HG02623 (cell line): ENCODE results near the gene SRSF4.
"Not testable (repeated sequence)": the region's sequence is repeated elsewhere in the genome, so short reads cannot be mapped to it uniquely, and the experiment has no call there.

Source experiments
- ATAC-seq: cut with Tn5 transposase; IDR thresholded peaks from one replicate; pipeline ENCODE4 v1.9.1; 2021; ENCODE audit warnings: moderate library complexity; ENCODE audit not compliant: unreplicated experiment

Gene SRSF4

DNA sequence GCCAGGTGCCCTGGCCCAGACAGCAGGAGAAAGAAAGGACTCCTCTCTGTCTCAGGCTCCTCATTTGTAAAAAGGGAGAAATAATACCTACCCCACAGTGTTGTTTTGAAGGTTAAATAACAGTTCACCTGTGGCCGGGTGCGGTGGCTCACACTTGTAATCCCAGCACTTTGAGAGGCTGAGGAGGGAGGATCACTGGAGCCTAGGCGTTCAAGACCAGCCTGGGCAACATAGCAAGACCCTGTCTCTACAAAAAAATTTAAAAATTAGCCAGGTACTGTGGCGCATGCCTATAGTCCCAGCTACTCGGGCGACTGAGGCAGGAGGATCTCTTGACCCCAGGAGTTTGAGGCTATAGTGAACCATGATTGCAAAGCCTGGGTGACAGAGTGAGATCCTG lies 55.5 kb downstream of the SRSF4 start:
- no peak for ATAC-seq

DNA sequence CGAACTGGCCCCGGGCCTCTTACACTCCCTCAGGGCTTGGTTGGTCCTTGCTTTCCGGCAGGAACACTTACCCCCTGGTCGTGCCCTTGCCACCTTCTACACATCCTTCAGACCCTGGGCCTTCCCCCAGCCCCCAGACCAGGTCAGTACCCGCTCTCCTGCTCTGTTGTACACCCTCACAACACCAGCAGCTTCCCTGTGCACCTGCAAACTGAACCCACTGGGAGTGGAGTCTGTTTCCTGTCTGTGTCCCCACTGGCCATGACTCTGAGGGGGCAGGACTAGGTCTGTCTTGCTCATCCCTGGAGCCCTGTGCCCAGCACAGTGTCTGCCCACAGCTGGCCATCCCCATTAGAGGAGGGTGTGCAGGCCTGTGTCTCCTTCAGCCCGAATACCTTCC lies 55.9 kb downstream of the SRSF4 start:
- ATAC-seq = no peak

DNA sequence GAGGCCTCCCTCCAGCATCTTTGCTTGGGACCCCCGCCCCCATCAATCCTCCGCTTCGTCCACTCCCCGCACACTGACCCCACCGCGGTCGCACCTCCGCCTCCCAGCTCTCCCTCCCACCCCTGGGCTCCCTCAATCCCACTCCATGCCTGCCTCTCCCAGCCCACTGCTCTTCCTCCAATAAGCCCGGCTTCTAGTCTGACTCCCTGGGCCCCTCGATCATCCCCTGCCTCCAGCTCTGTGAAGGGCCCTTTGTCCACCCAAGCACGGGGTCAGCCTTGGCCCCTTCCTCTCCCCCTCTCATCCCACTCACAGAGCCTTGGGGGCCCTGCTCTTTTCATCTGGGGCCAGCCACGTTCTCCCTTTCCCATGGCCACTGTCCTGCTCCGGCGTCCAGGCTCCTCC lies 56.5 kb downstream of the SRSF4 start:
- no peak for ATAC-seq

DNA sequence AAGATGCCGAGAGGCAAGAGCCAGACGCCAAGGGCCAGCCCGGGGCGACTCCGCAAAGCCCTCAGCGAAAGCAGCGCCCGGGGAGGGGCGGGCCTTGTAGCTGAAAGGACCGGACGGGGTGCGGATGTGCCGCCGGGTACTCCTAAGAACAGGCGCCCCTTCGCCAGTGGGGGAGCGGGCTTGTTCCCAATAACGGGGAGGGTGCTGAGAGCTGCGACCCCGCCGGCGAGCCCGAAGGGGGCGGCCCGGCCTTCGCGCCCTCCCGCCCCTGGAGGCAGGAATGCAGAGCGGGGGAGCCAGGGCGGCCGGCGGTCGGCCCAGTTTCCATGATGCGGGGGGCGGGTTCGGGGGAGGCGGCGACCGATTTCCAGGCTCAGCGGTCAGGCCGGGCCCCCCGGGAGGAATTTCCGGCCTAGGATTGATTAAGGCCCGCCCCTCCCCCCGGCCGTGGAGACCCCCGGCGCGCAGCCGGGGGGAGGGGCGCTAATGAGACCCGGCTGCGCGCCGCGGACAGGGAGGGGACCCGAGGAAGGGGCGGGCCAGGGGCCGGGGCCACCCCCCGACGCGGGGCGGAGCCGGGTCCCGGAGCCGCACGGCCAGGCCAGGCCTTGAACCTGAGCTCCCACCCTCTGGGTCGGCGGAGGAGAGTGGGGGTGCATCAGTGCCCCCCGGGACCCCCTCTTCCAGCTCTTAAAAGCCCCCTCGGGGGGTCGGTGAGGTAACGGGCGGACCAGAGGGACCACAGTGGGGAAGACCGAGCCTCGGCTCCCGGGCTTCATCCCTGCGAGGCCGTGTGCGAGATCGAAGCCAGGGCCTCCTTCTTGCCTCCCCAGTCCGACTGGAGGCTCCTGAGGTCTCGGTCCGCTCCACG lies 57.1 kb downstream of the SRSF4 start:
- ATAC-seq = no peak

DNA sequence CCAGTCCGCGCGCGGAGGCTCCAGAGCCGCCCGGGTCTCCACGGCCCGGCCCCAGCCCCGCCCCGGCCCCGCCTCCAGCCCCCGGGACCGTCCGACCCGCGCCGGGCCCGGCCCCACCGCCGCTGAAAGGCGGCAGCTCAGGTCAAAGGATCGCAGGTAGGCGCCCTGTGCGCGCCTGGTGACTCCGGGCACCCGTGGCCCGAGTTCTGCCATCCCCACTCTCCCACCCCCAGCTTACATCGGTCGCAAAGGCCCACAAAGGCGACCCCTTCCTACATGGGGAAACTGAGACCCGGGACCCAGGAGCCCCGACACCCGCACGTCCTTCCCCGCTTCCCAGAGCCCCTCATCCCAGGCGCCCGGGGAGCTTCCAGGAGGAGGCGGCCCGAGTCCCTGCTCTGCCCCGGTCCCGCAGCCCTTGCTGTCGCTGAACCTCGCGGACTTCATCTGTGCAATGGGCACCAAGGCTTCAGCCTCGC lies 57.8 kb downstream of the SRSF4 start, which contains the start of gene TMEM200B:
TMEM200B (minus strand) TSS at position 17 of the 479 bp plus-strand sequence. CDS start 2,075 bp downstream, outside the sequence.
- no peak for ATAC-seq

DNA sequence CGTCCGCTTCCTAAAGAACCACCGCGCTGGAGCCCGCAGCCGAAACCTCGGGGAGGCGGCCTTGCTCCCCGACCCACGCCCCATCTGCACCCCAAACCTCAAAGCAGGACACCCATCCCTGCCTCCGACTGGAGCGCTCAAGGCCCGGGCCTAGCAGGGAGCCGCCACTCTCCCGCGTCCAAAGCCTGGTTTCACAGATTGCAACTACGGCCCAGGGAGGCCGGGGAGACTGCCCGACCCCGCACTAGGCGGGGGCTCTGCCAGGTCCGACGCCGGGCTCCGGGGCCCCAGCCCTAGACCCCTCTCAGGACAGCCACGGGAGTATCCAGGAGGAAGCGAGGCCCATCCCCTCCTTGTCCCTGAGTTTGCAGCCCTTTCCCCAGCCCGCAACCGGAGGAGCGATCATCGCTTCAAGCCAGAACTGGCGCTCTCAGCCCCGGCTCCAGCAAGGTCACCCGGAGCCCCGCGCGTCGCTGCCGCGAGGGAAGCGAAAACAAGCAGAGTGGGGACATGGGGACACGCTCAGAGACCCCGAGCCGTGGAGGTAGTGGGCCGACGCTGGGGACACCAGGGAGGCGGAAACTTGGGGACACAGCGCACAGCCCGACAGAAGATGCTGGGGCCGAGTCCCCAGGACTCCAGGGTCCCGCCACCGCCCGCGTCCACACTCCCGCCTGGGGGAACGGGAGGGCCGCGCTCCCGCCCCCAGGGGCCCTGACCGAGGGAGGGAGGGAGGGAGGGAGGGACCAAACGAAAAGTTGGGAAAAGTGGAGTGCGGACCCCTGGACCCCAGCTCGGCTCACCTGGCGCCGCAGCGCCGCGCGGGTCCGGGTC lies 58.4 kb downstream of the SRSF4 start:
- ATAC-seq = no peak

DNA sequence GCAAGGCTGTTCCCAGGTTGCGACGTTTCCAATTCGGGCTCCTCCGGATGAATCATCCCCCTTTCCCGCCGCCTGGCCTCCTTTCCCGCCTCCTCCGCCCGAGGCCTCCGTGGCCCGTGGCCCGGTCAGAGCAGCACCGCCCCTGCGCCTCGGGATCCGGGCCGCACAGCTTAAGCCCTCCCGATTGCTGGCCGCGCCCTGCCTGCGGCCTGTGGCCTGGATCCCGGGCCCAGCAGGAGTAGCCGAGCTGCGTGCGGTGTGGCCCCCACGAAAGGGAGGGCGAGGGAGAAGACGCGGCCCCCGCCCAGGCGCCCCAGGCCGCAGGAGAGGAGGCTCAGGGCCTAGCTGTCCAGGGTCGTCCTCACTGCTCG lies 59.0 kb downstream of the SRSF4 start:
- no peak for ATAC-seq

DNA sequence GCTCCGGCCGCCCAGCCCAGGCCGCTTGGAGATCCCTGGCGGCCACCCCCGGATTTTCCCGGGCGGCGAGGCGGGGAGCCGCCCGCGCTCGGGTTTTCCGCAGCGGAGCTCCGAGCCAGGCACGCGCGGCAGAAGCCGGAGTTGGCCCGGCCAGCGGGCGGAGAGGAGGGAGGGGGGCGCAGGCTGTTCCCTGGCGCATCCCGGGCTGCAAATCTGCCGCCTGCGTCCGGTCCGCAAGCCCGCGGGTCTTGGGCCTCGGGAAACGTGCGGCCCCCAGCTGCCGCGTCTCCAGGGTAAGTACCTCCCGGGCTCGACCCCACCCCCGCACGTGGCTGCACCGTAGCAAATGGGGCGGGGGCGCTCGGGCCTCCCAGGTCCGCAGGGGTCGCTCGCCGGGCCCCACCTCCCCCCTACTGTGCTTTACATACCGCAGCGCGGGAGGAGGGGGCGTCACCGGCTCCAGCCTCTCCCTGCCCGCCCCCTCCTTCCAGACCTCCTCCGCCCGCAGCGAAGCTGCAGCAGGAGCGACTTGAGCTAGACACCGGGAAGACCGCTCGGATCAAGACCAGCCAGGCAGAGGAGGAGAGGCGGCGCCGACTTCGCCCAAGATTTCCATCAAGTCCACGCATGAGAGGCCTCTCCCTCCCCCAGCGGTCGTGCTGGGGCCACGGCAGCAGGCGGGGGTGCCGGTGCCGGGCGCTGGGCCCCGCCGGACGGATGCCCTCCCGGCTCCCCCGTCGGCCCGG lies 59.6 kb downstream of the SRSF4 start:
- no peak for ATAC-seq

DNA sequence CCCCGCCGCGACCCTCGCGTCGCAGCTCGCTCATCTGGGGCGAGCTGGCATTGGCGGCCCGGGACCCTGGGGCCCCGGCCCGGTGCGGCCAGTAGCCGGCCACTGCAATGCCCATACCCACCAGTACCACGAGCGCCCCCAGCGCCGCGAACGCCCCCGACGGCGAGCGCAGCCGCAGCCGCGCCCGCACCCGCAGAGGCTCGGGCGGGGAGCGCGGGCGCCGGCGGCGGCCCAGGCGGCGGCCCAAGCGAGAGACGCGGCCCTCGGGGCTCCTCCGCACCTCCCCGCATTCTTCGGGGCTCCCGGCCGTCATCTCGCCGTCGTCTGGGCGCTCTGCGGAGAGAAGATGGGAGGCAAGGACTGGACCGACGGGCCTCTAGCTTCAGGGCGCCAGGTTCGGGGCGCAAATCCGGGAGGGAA lies 60.2 kb downstream of the SRSF4 start:
- ATAC-seq = no peak

DNA sequence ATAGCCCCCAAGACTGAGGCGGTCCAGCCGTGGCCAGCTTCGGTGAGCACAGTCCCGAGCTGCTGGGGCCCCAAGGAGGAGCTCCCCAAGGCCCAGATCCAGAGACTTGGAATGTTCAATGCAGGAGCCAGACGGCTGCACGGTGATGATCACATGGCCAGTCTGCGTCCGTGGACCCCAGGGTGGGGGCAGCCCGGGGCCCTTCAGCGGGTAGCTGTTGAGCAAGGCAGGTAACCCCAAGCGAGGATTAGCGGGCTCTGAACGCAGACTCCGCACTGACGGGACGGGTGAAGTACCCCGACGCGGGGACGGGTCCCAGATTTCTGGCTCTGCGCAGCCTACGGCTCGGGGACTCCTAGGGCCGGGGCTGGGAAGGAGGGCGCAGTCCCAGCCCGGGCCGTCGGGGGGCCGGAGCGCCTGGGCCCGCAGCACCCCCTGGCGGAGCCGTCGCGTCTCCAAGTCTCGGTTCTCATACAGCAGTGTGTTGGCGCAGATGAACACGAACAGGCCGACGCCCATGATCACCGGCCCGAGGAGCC lies 60.7 kb downstream of the SRSF4 start:
- no peak for ATAC-seq

DNA sequence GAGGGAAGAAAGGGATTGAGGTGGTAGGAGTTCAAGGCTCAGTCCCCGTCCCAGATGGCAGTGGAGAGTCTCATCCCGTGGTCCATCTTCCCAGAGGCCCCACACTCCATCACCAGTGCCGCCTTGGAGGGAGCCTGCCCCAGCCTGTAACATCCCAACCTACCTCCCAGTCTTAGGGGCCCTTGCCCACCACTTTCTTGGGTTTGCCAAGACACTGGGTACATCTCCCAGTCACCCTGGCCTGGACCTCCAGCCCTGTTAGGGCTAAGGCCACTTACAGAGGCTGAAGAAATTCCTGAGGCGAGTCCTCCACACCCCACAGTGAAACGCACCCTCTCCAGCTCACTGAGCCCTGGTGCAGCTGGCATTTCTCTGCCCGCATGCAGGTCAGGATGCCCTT lies 61.3 kb downstream of the SRSF4 start:
- ATAC-seq = no peak

DNA sequence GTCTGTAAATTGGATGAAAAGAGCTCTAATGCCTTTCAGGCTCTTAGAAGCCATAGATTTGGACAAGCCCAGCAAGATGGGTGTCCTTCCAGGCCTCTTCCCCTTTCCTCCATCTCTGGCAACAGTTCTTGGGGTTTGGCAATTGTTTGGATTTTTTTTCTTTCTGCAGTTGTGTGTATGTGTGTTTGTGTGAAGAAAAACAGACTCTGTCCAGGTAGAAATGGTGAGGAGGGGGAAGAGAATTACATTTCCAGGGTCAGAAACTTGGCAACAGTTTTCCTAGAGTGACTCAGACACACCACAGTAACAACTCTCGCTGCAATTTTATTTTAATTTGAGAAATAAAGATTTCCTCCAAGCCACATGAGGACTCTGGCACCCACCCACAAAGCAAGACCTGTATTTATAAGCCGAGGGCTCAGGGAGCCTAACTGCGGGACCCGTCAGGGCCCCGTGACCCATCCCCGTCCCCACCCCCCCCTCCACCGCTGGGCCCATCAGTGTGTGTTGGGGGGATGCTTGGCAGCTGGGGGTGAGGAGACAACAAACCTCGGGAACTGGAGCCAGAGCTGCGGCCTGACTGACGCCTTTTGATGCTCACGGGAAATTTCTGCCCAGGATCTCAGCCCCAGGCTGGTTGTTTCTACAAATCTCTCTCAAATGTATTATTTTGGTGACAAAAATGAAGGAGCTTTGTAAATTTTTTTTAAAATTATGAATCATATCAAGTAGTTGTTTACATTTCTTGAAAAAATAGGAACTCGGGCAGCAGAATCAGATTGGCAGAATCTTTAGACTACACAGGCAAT lies 62.4 kb downstream of the SRSF4 start:
- no peak for ATAC-seq

DNA sequence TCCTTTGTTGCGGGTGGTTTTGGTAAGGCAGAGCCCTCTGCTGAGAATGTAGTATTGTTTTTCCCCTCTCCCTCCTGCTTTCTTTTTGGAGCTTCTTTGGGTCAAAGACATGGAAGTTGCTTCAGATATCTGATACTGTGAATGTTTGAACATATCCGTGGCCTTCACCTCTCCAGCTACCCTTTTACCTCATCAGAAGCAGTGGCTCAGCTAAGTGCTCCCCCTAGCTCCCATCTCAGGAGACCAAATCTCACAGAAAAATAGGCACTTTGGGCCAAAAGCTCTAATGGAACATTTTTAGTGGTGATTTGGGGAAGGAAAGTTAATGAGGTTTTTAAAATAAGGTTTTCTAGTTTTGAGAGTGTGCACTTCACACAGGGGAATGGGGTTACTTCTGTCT lies 64.3 kb downstream of the SRSF4 start:
- no peak for ATAC-seq

DNA sequence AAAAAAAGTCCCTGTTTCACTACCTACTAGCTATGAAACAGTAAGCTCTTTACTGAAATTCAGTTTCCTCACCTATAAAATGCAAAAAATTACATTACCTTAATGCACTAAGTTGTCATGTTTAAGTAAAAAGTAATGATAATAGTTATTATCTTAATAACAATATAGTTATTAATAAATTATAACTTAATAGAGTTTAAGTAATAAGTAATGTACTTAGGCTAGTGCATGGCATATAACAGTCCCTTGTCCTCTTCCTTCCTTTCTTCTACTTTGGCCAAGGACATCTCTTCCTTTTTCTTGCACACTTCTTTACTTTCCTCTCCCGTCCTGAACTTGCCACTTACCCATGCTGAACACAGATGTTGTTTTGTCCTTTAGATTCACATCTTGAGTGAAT lies 67.0 kb downstream of the SRSF4 start:
- no peak for ATAC-seq

DNA sequence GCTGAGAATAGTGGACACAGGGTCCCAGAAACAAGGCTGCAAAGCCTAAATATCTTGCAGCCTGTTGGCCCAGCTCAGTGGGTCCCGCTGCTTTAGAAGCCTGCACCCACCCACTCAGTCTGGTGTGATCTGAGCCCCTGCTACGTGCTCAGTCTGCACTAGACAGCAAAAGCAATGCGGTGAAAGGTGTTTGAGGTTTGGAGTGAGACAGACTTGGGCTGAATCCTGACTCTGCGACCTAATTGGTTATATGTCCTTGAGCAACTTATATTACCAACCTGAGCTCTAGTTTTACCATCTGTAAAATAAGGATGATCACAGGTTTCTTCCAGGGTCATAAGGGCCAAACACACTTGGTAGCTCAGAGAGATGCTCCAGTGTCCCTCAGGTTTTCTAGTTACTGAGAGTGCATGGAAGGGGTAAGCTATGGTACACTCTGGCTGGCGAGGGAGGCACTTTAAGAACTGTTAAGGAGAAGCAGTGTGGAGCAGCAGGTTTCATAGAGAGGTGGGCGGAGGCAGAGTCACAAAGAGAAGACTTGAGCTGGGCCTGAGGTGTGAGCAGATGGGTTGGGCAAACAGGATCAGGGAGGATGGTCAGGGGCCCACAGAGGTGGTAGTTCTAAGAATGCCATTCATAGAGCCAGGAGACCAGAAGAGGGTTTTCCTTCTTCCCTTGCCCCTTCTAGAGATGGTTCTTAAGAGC lies 68.1 kb downstream of the SRSF4 start:
- ATAC-seq = no peak

DNA sequence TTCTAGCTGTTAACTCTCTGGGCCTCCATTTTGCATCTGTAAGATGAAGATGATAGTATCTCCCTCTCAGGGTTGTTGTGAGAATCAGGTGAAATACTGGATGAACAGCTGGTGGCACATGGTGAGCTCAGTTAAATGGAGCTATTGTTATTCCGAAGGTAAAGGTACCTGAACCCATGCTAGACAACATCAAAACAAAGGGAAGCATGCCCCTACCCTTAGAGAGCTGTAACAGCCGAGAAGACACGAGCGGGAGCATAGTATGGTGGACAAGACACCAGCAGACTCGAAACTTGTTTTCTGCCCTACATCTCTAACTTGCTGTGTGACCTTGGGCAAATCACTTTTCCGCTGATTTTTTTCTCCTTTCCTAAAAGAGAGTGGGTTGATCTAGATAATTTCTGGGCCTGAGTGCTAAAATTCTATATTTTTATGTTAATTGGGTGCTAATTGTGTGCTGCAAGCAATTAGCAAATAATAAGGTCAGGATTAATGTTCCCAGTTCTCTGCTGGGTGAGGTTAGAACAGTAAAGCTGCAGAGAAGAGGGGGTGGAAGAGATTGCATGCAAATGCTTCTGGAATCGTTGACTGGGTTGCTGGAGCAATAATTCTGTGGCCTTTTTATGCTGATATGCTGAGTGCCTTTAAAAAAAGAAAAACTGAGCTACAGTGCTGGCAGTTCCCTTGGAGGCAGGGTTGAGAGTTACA lies 68.8 kb downstream of the SRSF4 start:
- no peak for ATAC-seq

DNA sequence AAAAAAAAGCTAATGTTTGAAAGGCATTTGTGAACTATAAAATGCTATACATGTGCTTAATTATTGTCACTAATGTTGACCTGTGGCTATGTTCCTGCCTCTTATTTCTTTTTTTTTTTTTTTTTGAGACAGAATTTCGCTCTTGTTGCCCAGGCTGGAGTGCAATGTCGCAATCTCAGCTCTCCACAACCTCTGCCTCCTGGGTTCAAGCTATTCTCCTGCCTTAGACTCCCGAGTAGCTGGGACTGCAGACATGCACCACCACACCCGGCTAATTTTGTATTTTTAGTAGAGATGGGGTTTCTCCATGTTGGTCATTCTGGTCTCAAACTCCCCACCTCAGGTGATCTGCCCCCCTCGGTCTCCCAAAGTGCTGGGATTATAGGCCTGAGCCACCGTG lies 73.7 kb downstream of the SRSF4 start:
- ATAC-seq = not testable (repeated sequence)

DNA sequence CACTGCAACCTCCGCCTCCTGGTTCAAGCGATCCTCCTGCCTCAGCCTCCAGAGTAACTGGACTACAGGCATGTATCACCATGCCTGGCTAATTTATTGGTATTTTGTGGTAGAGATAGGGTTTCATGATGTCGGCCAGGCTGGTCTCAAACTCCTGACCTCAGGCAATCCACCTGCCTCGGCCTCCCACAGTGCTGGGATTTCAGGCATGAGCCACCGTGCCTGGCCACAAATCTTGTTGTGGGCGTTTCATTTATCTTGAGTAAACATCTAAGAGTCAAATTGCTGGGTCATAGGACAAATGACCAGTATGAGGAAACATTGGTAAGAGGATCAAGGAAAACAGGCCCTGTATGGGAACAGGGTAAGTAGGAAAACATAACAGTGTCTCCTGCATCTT lies 75.9 kb downstream of the SRSF4 start:
- ATAC-seq = no peak

DNA sequence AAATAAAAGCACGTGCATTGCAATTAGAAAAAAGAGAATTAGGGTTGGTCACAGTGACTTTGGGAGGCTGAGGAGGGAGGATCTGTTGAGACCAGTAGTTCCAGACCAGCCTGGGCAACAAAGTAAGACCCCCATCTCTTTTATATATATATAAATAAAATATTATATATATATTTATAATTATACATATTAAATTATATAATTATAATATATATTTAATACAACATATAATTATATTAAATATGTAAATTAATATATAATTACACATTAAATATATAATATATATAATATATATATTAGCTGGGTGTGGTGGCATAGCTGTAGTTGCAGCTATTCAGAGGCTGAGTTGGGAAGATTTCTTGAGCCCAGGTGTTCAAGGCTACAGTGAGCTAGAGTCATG lies 81.2 kb downstream of the SRSF4 start:
- ATAC-seq = no peak
